NB4 (cell line): ENCODE results near the gene ATP9B.

Experiments used
- DNase-seq: peaks from one replicate; pipeline ENCODE4 v3.0.0; 2010; ENCODE audit warnings: low read depth
- H3K4me3 ChIP-seq: one replicate; pipeline ENCODE4 v1.5.1; 2011; ENCODE audit warnings: mild to moderate bottlenecking, low read depth, low read length, moderate library complexity
- MYC ChIP-seq: IDR thresholded peaks from 2 replicates; pipeline ENCODE4 v1.6.1; 2011; ENCODE audit warnings: low read depth, low read length
- POLR2A ChIP-seq: IDR thresholded peaks from 2 replicates; pipeline ENCODE4 v1.6.1; 2011; ENCODE audit warnings: mild to moderate bottlenecking; ENCODE audit not compliant: insufficient read length; ENCODE audit errors: extremely low read depth
- TF ChIP-seq, protein P1 (sequence below): IDR thresholded peaks from 2 replicates; pipeline ENCODE4 v1.6.1; 2011; ENCODE audit warnings: low read depth, low read length
- TF ChIP-seq, protein P2 (sequence below): IDR thresholded peaks from one replicate; pipeline ENCODE4 v1.5.1; 2012; ENCODE audit warnings: low read depth, low read length

Gene ATP9B

DNA sequence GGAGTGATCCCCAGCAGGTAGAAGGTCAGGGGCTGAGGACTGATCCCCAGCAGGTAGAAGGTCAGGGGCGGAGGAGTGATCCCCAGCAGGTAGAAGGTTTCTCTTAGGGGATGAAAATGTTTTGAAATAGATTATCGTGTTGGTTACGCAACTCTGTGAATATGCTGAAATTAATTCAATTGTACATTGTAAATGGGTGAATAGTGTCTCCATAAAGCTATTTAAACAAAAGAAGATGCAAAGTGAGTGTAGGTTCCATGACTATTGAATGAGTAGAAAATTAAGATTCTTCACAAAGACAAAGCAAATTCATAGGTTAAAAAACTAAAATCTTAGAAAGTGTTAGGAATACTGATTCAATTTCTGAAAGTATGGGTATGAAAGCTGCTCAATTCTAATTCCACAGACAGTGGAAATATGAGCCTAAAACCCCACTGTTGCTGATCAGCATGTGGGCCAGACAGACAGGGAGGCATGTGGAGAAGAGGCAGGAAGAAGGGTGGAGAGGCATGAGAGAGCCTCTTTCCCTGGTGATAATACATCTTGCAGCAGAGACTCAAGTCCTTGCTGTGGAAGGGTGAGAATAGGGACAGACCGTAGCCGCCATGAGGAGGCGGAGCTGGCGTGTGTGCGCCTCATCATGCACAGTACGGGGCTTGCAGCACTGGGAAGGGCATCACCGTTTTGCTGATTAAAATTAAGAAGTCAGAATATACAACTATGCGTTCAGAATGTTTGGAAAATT, 240.6 kb downstream of the ATP9B start:
- TF ChIP-seq POLR2A: no peak
- TF ChIP-seq, protein P1, sequence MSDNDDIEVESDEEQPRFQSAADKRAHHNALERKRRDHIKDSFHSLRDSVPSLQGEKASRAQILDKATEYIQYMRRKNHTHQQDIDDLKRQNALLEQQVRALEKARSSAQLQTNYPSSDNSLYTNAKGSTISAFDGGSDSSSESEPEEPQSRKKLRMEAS: no peak
- TF ChIP-seq, protein P2, sequence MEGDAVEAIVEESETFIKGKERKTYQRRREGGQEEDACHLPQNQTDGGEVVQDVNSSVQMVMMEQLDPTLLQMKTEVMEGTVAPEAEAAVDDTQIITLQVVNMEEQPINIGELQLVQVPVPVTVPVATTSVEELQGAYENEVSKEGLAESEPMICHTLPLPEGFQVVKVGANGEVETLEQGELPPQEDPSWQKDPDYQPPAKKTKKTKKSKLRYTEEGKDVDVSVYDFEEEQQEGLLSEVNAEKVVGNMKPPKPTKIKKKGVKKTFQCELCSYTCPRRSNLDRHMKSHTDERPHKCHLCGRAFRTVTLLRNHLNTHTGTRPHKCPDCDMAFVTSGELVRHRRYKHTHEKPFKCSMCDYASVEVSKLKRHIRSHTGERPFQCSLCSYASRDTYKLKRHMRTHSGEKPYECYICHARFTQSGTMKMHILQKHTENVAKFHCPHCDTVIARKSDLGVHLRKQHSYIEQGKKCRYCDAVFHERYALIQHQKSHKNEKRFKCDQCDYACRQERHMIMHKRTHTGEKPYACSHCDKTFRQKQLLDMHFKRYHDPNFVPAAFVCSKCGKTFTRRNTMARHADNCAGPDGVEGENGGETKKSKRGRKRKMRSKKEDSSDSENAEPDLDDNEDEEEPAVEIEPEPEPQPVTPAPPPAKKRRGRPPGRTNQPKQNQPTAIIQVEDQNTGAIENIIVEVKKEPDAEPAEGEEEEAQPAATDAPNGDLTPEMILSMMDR: no peak
- TF ChIP-seq MYC: no peak
- no peak overlapping the region for H3K4me3 ChIP-seq
- no peak for DNase-seq

DNA sequence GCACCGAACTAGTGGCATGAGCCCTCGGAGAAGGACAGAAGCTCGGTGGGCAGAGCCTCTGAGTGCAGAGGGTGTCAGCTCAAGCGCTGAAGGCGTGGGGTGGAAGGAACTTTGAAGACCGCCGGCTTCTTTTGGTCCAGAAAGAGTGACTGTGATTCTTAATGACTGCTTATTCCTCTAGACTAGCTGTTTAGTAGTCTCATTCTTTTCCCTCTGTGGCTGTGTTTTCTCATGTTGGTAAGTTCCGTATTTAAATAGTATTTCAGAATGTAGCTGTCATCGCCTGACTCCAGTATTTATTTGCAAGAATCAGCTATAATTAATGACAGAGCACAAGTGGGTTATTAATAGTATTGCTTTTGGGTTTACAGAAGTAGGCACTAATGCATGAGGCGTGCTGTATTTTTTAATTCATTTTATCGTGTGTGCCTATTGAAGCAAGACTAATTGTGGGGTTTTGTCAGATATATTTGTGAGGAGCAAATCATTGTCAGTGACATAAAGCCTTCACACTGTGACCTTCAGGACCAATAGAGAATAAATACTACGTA, 245.7 kb downstream of the ATP9B start:
- no peak overlapping the region for H3K4me3 ChIP-seq
- TF ChIP-seq, protein P2: no peak
- TF ChIP-seq POLR2A (no peak), MYC (no peak)
- TF ChIP-seq, protein P1: no peak
- DNase-seq: no peak

DNA sequence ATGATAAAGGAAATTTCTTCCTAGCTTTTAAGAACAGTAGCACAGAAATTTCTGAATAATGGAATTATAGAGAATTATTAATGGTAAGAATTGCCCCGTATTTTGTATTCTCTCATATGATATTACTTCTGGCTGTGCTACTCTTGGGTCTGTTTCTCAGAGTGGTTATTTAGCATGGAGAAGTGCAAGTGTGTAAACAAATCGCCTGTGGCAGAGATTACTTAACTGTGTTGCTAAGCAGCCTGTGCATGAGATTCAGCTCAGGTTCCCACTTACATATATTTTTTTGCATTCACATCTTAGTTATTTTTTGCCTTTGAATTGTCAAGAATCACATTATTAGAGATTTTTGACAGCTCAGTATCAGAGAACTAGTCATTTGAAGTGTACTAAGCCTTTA, 246.4 kb downstream of the ATP9B start:
- DNase-seq: no peak

DNA sequence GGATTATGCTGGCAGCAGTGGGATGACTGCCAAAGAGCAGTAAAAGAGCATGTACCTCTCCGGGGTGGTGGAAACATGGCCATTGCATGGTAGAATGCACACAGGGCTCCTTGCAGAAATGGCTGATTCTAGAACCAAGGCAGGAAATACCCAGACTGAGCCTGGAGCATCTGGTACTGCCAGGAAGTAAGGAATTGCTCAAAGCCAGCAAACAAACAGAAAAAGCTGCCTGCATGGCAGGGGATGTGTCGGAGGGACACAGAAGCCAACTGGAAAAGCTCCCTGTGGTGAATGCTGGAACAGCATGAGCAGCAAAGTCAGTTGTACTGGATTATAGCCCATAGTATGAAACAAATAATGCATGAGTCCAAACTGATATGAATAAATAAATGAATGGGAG, 248.5 kb downstream of the ATP9B start:
- H3K4me3 ChIP-seq: no peak overlapping the region
- no peak for DNase-seq
- TF ChIP-seq POLR2A (no peak), MYC (no peak)
- TF ChIP-seq, protein P1: no peak
- TF ChIP-seq, protein P2: no peak

More for the DNA sequence above, 246.4 kb downstream of the ATP9B start:
- TF ChIP-seq, protein P1: no peak
- TF ChIP-seq MYC (no peak), POLR2A (no peak)
- TF ChIP-seq, protein P2: no peak
- H3K4me3 ChIP-seq: no peak overlapping the region

DNA sequence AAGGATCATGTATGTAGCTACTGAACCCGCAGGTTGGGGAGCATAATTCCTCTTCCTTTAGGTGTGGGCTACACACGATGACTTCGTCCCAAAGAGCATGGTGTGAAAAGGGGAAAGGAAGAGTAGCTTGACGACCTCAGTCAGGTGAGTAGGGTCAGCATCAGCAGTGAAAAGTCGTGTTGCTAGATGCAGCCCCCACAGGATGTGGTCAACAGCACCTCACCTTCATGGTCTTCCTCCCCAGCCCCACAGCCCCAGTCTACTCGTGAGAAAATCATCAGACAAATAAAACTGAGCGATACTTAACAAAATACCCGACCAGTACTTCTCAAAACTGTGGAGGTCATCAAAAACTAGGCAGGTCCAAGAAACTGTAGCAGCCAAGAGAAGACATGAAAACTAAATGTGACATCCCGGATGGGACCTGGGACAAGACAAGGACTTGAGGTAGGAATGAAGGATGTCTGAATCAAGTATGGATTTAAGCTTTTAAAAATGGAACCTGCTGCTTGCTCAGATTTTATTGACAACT, 249.0 kb downstream of the ATP9B start:
- DNase-seq: no peak
- TF ChIP-seq, protein P2: no peak
- TF ChIP-seq, protein P1: no peak
- TF ChIP-seq MYC: no peak
- TF ChIP-seq POLR2A: no peak
- H3K4me3 ChIP-seq: no peak overlapping the region
